NCI-H1436 treated with DMSO at 0.1 percent for 48 hours (cell line): Measurements from ENCODE around the gene P2RY8.
"Not testable (repeated sequence)": the region's sequence is repeated elsewhere in the genome, so short reads cannot be mapped to it uniquely, and the experiment has no call there.

ENCODE experiments used
- DNase-seq: peaks from one replicate; lab custom pipeline; 2025; lab: John Stamatoyannopoulos, UW

Gene P2RY8

DNA sequence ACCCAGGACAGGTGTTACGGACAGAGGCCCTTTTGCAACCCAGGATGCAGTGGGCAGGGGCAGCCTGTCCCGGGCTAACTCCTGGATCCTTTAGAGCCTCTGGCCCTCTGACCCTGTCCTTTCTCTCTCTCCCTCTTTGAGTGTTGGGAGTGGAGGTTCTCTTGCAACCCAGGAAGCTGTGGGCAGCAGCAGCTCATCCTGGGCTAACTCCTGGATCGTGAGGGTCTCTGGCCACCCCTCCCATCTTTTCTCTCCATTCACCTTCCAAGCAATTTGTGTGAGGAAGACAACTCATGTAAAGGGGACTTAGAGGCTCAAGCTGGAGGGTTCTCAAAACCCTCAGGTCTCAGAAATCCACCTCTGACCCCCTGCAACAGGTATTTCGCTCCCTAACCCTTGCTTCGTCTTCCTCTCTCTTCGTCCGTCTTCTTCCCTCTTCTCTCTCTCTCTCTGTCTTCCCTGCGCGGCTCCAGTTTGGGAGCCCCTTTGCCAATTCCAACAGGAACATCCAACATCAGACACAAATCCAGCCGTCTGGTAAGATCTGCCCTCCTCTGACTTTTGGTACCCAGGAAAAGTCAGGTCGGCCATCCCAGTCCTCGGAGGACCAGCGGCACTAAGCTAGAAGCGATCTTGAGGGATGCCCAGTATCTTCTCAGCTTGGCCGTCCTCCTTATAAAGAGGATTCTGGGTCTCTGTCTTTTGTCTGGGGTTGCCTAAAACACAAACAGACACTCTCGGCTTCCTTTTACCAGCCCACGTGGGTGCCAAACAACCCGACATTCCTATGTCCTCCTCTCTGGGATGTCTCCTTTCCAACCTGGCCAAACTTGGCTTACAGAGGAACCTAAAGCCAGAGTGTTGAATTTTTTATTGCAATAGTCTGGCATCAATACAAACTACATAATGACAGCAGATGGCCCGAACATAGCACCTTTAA lies 92.2 kb downstream of the P2RY8 start:
- DNase-seq = no peak

GRCh38 chrX:1443496-1444075 lies 93.4 kb downstream of the P2RY8 start:
- DNase-seq = no peak

GRCh38 chrX:1442724-1443367 lies 94.1 kb downstream of the P2RY8 start:
- no peak for DNase-seq

DNA sequence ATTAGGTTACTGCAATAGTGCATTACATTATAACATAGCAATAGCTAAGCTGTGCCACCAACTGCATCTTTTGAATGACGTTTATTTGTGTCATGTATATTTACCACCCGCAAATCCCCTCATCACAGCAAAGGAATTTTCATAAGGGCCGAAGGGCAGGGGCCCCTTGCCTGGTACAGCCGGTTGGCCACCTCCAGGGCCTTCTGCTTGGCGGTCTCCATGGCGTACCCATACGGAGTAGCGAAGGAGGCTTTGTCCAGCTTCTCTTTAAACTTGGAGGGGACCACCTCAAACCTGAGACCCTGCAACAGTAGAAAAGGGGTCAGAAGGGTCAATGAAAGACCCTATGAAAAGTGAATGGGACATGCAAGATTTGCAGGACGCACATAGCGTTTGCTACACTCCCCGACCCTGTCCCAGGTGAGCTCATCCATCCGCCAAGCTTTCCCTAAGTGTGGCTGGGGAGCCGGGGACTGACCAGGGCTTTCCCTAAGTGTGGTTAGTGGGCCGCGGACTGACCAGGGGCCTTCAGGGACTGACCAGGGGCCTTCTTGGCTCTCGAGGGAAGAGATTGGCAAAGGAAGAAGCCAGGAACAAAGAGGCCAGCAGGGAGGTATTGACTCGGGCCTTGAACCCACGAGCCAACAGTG lies 94.8 kb downstream of the P2RY8 start:
- DNase-seq = no peak

DNA sequence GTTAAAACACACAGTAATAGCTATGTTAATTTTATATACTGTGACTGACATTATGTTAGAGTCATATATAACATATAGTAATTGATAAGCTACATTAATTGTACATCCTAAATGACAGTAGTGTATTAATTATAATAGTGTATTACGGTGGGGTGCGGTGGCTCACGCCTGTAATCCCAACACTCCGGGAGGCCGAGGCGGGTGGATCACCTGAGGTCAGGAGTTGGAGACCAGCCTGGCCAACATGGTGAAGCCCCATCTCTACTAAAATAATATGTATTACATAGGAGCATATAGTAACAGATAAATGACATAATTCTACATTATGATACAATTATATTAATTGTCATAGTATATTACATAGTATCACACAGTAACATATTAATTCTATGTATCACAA lies 96.5 kb downstream of the P2RY8 start:
- no peak for DNase-seq

DNA sequence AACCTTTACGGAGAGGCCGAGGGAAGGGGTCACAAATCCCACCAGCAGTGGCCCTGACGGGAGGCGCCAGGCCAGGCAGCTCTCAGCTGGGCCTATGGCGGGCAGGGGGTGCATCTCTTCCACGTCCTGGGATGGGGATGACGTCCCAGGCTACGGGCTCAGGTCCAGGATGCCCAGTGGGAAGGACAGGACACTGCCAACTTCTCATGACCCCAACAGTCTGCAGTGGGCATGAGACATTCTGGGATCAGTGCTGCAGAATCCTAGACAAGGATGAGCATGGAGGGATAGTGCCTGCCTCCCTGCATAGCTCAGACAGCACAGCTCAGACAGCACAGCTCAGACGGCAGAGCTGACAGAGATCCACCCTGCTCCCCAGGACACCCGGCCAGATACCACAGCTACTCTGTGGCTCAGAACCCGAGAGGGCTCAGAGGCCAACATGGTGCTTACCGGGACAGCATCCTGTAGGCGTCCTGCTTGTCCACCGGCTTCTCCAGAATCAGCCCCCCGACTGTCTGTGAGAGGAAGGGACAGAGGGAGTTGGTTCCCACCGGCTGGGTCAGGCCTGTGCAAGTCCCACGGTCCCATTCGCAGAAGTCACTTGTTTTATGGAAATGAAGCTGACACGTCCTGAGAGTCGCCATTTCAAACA lies 101.6 kb downstream of the P2RY8 start:
- no peak for DNase-seq

GRCh38 chrX:1434871-1435240 lies 102.1 kb downstream of the P2RY8 start:
- no peak for DNase-seq

- no peak for DNase-seq
Observed at GRCh38 chrX:1433646-1434357, 103.2 kb downstream of the P2RY8 start.

- DNase-seq = no peak
Observed at GRCh38 chrX:1430451-1430850, 106.5 kb downstream of the P2RY8 start.

DNA sequence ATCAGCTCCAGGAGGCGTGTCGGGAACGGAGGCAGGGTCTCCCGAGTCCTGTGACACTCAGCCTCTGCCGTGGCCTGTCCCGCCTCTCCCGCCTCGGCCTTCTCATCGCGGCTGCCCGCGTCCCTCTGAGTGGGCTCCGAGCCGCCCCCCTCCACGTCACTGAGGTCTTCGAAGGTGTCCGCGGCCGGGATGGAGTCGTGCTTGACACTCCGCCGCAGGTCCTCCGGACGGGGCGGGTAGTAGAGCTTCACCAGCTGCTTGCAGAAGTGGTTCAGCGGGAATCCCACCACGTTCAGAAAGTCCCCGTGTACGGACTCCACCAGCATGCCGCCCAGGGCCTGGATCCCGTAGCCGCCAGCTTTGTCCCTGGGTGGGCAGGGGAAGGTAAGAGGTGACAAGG lies 109.2 kb downstream of the P2RY8 start:
- DNase-seq = no peak

DNA sequence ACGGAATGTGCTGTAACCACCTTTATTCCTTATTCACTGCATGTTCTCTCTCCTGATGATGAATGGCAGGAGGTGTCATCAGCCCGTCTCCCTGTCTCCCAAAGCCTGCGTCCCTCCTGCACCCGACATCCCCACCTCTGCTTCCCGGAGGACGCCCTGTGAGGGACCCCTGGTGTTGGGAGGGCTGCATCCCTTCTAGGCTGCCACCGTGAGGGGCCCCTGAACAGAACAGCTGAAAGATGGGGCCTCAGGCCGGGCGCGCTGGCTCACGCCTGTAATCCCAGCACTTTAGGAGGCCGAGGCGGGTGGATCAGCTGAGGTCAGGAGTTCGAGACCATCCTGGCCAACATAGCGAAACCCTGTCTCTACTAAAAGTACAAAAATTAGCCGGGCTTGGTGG lies 110.7 kb downstream of the P2RY8 start:
- not testable (repeated sequence) for DNase-seq

DNA sequence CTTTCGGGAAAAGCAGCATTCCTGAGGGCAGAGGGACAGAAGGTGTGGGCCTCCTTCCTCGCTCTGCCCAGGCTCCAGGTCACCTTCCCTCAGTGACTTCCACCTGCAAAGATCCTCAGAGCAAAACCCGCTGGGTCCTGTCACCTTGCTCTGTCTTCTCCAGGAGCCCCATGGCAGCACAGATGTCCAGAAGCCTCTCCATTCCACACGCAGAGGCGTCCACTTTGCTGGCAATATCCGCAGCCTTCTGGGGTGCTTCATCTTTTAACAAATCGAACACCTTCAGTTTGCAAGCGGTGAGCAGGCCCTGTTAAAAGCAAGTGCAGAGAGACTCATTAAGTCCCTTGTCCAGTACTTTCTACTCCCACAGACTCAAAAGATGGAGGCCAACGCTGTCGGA lies 111.6 kb downstream of the P2RY8 start:
- no peak for DNase-seq

GRCh38 chrX:1424147-1424851 lies 112.7 kb downstream of the P2RY8 start:
- DNase-seq = no peak

GRCh38 chrX:1423215-1423614 lies 113.8 kb downstream of the P2RY8 start:
- DNase-seq = no peak

DNA sequence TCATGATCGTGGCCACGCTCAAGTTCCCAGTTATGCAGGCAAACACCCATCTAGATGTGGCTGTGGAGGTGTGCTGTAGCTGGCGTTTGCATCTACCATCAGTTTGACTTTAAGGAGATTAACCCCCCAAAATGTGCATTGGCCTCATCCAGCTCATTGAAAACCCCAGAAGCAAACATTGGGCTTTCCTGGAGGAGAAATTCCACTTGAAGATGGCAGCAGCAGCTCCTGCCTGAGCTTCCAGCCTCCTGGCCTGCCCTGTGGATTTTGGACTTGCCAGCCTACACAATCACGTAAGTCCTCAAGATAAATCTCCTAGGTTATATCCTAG lies 114.9 kb downstream of the P2RY8 start:
- DNase-seq = no peak

- no peak for DNase-seq
Observed at GRCh38 chrX:1421433-1422134, 115.4 kb downstream of the P2RY8 start.

GRCh38 chrX:1420371-1420770 lies 116.6 kb downstream of the P2RY8 start:
- no peak for DNase-seq

DNA sequence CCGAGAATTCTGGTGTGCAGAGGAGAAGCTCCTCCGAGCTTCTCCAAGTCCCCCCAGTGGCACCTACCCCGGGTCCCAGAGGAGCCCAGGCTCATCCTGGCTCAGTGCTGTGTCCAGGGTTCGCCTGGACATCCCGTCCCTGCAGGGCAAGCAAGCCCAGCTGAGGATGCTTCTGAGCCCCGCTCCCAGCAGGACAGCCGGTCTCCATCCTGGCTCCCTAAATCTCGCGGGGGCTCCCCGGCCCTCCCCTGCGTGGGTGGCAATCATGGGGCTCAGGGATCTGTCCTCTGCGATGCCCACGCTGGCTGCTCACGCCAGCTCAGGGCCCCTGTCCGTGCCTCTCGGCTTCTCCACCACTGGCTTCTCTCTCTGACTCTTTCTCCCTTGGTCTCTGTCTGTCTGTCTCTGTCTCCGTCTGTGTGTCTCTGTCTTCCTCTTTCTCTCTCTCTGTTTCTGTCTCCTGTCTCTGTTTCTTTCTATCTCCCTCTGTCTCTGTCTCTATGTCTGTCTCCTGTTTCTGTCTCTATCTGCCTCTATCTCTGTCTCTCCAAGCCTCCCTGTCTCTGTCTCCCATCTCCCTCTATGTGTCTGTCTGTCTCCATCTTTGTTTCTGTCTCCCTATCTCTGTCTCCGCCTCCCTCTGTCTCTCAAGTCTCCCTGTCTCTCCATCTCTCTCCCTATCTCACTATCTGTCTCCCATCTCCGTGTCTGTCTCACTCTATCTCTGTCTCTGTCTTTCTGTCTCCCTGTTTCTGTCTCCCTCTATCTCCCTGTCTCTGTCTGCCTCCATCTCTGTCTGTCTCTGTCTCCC lies 117.2 kb downstream of the P2RY8 start:
- no peak for DNase-seq

DNA sequence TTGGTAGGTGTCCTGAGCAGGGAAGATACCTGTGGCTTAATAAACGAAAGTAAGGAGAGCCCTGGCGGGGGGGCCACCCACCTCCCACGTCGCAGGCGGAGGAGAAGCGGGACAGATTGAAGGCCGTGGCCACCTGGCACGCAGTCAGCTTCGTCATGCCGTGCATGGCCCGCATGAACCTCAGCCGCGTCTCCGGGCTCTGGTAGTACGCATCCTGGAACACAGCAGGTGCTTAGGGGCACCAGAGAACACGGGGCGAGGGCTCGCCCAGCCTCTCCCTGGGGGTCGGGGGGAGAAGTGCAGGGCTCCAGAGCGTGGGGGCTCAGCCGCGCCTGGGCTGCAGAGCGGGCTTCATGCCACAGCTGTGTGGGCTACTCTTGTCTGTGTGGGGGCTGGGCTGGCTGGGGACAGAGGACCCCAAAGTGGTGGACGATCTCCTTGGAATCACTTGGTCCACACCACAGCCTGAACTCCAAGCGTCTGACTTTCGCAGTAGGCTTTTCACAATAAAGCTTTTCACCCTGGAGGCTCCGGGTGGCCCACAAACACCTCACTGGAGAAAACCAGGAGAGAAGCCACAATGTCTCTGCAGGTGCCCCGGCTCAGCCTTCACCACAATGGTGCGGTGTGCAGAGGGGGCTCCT lies 118.0 kb downstream of the P2RY8 start:
- DNase-seq = no peak
